Central memory CD4-positive, alpha-beta T cell (primary cell): Measurements from ENCODE around the gene CDK2AP2.
"Not testable (repeated sequence)": the region's sequence is repeated elsewhere in the genome, so short reads cannot be mapped to it uniquely, and the experiment has no call there.

Experiments used
- DNase-seq: peaks from one replicate; pipeline ENCODE4 v3.0.0; 2022

Gene CDK2AP2

GRCh38 chr11:67489203-67489884 is 18.6 kb downstream of the CDK2AP2 start:
- no peak for DNase-seq

GRCh38 chr11:67486481-67487195 is 21.3 kb downstream of the CDK2AP2 start:
- peak; percentile 22 for DNase-seq

DNA sequence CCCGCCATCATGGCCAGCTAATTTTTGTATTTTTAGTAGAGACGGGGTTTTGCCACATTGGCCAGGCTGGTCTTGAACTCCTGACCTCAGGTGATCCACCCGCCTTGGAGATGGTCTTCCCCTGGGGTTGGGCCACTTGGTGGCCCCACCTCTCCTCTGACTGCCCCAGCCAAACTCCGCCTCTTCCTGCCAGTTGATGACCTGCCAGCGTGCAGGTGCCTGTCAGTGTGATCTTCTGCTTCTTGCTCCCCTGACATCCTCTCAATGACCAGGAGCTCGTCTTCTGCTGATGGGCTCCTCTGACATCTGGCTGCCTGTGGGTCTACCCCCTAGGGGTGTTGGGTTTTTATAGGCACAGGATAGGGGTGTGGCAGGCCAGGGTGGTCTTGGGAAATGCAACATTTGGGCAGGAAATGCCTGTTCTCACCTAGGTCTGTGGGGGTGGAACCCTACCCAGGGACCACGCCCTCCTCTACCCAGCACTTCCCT is 22.0 kb downstream of the CDK2AP2 start:
- DNase-seq = peak; percentile 35

DNA sequence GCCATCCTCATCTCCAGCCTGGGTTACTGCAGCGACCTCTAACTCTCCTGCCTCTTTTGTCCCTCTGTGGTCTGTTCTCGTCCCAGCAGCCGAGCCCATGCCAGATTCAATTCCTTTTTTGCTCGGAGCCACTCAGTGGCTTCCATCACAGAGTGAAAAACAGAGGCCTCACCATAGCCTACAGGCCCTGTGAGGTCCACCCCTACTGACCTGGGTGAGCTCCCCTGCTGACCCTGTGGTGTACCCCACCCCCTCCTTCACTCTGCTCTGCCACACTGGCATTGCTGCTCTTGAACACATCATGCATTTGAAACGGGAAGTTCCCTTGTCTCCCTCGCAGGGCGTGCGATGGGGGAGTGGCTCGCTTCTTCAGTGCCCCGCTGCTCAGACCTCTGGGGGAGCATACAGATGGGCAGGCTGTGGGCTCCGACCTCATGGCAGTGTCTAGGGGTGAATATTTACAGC is 23.1 kb downstream of the CDK2AP2 start:
- peak; percentile 61 for DNase-seq

DNA sequence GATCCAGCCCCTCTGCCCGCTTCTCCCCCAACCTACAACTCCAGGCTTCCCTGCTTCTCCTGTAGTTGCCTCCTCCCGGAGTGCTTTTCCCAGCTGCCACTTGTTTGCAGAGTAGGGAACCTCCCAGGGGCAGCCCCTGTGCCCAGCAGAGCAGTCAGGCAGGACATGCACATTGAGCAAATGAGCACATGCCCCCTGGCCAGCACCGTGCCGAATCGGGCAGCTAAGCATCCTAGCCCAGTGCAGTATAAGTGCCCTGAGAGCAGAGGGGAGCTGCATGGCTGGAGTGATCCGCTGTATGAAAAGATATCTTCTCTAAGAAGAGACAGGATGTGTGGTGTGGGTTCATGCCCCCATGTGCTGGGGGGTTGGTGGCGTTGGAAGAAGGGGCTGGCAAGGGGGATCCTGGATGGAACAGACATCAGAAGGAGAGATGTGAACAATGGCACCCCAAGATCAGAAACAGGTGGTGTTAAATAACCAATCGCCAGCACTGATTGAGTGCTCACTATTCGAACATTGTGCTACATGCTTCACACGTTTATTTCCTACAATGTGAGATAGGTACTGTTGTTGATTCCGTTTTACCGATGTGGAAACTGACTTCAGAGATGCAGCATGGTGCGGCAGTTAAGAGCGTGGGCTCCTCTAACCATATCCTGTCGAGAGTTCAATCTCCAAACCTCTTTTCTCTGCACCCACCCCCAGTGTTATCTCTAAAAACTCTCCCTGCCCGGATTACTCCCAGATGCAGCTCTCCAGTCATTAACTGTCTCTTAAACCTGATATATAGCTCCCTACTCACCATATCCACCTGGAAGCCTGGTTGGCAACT is 23.9 kb downstream of the CDK2AP2 start:
- peak; percentile 80 for DNase-seq

DNA sequence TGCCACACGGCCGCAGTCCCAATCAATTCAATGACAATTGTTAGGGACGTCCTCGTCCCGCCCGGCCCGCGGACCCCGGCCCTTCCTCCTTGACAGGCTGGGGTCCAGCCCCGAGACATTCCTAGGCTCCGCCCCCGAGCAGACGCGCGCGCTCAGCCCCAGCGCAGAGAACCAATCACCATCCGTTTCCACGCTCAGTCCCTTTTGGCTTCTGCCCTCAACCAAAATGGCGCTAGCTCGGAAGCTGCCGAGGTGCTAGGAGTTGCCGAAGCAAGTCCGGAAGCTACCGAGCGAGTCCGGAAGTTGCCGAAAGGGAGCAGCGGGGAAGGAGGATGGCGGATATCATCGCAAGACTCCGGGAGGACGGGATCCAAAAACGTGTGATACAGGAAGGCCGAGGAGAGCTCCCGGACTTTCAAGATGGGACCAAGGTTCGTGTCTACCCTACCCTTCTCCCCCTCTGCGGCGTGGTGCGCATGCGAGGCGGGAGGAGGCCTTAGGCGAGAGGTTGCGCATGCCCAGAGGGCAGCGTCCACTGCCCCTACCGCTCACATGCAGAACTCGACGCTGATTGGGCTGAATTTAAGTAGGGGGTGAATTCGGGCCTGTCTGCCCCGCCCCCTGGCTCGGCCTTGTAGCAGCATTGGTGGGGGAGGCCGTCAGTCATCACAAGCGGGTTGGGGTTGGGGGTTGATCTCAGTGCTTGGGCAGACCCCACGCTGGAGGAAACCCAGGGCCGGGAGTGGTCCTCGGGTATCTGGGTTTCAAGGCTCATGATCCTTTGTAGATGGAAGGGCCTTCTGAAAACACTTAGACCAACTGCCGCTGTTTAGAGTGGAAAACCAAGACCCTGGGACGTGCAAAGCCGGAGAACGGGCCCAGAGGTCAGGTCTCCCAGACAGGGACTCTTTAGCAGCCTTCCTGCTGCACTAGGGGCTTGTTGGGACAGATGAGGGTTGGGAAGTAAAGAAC is 24.8 kb downstream of the CDK2AP2 start, which contains the start of gene AIP:
Gene AIP (plus strand): TSS at position 200 of the 972 bp plus-strand sequence. CDS start 133 bp downstream, at position 333.
- peak; percentile 97 for DNase-seq

- no peak for DNase-seq
Observed at GRCh38 chr11:67482275-67482826, 25.6 kb downstream of the CDK2AP2 start.

DNA sequence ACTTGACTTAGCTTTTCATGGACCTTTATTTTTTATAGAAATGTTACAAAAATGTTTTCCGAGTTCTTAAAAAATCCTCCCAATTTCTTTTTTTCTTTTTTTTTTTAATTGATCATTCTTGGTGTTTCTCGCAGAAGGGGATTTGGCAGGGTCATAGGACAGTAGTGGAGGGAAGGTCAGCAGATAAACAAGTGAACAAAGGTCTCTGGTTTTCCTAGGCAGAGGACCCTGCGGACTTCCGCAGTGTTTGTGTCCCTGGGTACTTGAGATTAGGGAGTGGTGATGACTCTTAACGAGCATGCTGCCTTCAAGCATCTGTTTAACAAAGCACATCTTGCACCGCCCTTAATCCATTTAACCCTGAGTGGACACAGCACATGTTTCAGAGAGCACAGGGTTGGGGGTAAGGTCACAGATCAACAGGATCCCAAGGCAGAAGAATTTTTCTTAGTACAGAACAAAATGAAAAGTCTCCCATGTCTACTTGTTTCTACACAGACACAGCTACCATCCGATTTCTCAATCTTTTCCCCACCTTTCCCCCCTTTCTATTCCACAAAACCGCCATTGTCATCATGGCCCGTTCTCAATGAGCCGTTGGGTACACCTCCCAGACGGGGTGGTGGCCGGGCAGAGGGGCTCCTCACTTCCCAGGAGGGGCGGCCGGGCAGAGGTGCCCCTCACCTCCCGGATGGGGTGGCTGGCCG is 30.5 kb downstream of the CDK2AP2 start:
- not testable (repeated sequence) for DNase-seq

DNA sequence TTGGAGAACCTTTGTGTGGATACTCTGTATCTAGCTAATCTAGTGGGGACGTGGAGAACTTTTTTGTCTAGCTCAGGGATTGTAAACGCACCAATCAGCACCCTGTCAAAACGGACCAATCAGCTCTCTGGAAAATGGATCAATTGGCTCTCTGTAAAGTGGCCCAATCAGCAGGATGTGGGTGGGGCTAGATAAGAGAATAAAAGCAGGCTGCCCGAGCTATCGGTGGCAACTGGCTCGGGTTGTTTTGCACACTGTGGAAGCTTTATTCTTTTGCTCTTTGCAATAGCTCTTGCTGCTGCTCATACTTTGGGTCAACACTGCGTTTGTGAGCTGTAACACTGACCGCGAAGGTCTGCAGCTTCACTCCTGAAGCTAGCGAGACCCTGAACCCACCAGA is 31.3 kb downstream of the CDK2AP2 start:
- not testable (repeated sequence) for DNase-seq

- DNase-seq = no peak
Observed at GRCh38 chr11:67472882-67473281, 35.1 kb downstream of the CDK2AP2 start.

DNA sequence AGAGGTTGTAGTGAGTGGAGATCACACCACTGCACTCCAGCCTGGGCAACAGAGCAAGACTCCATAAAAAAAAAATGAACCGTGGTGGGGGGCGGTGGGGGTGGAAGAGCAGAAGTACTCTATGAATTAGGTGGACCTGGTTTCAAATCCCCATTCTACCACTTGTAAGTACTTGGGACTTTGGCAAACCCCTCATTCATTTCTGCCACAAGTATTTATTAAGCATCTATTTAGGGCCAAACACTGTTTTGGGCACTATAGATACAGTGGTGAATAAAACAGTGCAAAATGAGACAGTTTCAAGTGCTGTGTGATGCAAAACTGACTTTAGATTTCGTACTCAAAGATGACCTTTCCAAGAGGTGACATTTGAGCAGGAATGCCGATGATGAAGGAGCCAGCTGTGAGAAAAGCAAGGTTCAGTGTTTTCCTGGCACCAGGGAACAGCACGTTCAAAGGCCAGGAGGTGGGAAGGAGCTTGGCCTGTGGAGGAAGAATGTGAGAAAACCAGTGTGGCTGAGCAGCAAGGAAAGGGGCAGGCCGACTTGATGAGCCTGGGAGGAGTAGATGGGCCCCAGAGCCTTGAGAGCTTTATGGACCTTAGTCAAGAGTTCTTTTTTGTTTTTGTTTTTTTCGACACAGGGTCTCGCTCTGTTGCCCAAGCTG is 37.5 kb downstream of the CDK2AP2 start:
- DNase-seq = no peak

- no peak for DNase-seq
Observed at GRCh38 chr11:67469508-67469811, 38.5 kb downstream of the CDK2AP2 start.

DNA sequence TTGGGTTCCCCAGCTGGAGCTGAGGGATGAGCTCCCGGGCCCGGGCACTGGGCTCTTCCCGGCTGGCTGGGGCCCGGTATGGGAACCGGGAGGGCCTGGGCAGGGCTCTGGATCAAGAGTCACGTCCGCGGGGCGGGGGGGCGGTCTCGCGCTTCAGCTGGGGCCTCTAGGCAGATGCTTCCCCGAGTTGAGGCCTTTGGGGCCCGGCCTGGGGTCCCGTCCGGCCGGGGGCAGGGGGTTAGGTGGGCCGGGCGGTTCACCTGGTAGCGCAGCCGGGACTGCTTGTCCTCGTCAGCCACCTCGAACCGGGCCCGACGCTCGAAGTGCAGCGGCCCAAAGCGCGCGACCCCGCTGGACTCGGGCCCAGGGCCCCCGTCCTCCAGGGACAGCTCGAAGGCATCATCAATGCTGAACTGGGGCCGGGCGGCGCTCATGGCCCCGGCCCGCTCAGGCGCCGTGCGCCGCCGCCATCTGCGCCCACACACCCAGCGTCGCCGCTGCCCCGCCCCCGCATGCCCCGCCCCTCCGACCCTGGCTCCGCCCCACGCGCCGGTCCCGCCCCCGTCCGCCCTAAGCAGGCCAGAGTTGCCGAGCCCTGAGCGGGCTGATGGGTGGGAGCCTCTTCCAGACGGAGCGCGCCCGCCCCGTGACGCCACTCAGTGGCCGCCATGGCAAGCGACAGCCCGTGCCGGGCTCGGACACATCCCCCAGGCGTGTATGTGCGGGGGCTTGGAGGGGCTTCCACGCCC is 39.0 kb downstream of the CDK2AP2 start, which contains the start of gene TMEM134:
Gene TMEM134 (minus strand): TSS at position 493 of the 749 bp plus-strand sequence. CDS start 59 bp downstream, at position 434.
- DNase-seq = peak; percentile 85

DNA sequence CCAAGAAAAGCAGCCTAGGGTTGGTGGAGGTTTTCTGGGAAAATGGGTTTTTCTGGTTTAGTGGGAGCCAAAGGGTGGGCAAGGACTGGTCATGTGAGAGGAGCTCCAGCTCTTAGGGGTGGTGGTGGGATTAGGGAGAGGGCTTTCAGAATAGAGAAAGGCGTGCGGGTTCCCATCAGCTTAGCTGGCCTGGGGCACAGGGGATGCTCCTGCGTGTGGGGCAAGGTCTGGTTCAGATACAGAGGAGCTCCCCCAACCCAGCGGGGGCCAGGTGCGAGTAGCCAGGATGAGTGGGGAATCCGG is 39.6 kb downstream of the CDK2AP2 start:
- DNase-seq = no peak

DNA sequence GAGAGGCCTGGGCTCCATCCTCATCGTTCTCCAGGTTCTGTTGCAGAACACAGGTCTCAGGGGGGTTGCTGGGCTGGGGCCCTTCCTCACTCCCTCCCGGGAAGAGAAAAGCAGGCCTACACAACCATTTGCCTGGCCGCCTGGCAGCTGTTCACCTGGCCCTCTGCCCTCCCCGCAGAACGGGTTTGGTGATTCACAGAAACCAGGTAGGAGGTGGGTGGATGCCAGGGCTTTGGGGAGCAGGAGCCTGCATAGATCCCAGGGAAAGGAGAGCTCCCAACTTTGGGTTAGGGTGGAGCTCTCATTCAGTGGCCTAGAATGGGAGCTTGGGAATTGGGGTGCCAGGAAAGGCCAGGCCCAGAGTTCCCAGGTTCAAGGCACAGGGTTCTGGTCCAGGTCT is 39.9 kb downstream of the CDK2AP2 start:
- DNase-seq = no peak

DNA sequence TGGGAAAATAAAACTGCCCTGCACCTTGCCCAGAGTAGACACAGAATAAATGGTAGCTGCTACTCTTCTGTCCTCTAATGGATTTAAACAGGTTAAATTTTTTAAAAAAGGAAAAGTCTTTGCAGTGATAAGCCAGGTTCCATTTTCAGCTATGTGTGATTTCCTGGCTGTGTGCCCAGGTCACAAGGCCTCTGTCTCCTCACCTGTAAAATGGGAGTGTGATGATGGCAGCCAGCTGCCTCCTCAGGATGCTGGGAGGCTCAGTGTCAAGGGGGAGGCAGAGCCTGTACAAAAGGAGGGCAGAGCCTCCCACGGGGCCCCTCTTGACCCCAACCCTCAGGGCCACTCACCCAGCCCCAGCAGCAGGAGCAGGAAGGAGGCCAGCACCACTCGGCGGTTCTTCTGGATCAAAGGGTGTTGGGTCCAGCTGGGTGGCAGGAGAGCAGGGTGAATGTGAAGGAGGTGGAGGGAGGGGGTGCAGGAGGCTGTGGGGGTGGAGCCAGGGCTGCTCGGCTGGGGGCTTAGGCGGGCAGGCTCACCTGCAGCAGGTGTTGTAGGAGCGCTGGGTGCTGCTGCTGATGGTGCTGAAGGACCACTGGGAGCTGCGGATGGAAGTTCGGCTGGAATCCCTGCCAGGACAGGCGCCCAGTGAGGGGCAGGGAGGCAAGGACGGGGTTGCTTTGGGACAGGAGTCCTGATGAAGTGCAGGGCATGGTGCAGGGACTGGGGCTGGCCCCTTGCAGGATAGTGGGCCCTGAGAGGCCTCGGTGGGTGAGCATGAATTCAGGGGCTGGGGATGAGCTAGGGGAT is 40.8 kb downstream of the CDK2AP2 start:
- DNase-seq = no peak

- no peak for DNase-seq
Observed at GRCh38 chr11:67466367-67466766, 41.6 kb downstream of the CDK2AP2 start.

DNA sequence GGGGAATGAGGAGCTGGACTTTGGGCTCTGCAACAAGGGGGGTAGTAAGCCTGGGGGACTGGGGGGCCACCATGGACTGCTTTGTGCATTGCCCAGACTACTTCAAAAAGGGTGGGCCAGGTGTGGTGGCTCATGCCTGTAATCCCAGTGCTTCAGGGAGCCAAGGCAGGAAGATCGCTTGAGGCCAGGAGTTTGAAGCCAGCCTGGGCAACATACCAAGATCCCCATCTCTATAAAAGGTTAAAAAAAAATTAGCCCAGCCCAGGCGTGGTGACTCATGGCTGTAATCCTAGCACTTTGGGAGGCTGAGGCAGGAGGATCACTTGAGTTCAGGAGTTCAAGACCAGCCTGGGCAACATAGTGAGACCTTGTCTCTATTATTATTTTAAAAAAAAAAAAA is 42.4 kb downstream of the CDK2AP2 start:
- DNase-seq = not testable (repeated sequence)

GRCh38 chr11:67465189-67465510 is 42.8 kb downstream of the CDK2AP2 start:
- DNase-seq = no peak
